HEK293 (cell line): ENCODE results near the gene CLCN3.

Experiments used
- GFI1B ChIP-seq: fragments of 450-650 bp; formaldehyde crosslinking; IDR thresholded peaks from 2 replicates; pipeline ENCODE4 v1.5.1; 2016; ENCODE audit warnings: missing biosample characterization, missing genetic modification characterization
- WT1 ChIP-seq: fragments of 450-650 bp; formaldehyde crosslinking; IDR thresholded peaks from 2 replicates; pipeline ENCODE4 v1.5.1; 2016; ENCODE audit warnings: missing biosample characterization, missing genetic modification characterization
- ZNF10 ChIP-seq: fragments of 450-650 bp; formaldehyde crosslinking; IDR thresholded peaks from 2 replicates; pipeline ENCODE4 v1.5.1; 2017; ENCODE audit warnings: missing biosample characterization, missing genetic modification characterization
- ZNF132 ChIP-seq: fragments of 450-650 bp; formaldehyde crosslinking; IDR thresholded peaks from 2 replicates; pipeline ENCODE4 v1.5.1; 2017; ENCODE audit warnings: missing biosample characterization, missing genetic modification characterization, borderline replicate concordance
- ZNF324 ChIP-seq: fragments of 450-650 bp; formaldehyde crosslinking; IDR thresholded peaks from 2 replicates; pipeline ENCODE4 v1.5.1; 2016; ENCODE audit warnings: missing biosample characterization, missing genetic modification characterization
- ZNF391 ChIP-seq: fragments of 450-650 bp; formaldehyde crosslinking; IDR thresholded peaks from 2 replicates; pipeline ENCODE4 v1.5.1; 2016; ENCODE audit warnings: low read depth, missing biosample characterization, missing genetic modification characterization, borderline replicate concordance
- TF ChIP-seq, protein P1 (sequence below): fragments of 450-650 bp; formaldehyde crosslinking; IDR thresholded peaks from 2 replicates; pipeline ENCODE4 v1.5.1; 2016; ENCODE audit warnings: missing biosample characterization, missing genetic modification characterization
- TF ChIP-seq, protein P2 (sequence below): fragments of 450-650 bp; formaldehyde crosslinking; IDR thresholded peaks from 2 replicates; pipeline ENCODE4 v1.5.1; 2016; ENCODE audit warnings: missing biosample characterization, missing genetic modification characterization
- TF ChIP-seq, protein P3 (sequence below): fragments of 450-650 bp; formaldehyde crosslinking; IDR thresholded peaks from 2 replicates; pipeline ENCODE4 v1.5.1; 2017; ENCODE audit warnings: missing biosample characterization, missing genetic modification characterization
- TF ChIP-seq, protein P4 (sequence below): fragments of 450-650 bp; formaldehyde crosslinking; IDR thresholded peaks from 2 replicates; pipeline ENCODE4 v1.5.1; 2016; ENCODE audit warnings: missing biosample characterization, missing genetic modification characterization

DNA sequence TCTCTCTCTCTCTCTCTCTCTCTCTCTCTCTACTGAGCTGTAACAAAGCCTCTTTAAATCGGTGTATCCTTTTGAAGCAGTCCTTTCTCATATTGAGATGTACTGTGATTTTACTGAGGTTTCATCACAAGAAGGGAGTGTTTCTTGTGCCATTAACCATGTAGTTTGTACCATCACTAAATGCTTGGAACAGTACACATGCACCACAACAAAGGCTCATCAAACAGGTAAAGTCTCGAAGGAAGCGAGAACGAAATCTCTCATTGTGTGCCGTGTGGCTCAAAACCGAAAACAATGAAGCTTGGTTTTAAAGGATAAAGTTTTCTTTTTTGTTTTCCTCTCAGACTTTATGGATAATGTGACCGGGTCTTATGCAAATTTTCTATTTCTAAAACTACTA lies 100.2 kb downstream of the CLCN3 start:
- TF ChIP-seq, protein P1, sequence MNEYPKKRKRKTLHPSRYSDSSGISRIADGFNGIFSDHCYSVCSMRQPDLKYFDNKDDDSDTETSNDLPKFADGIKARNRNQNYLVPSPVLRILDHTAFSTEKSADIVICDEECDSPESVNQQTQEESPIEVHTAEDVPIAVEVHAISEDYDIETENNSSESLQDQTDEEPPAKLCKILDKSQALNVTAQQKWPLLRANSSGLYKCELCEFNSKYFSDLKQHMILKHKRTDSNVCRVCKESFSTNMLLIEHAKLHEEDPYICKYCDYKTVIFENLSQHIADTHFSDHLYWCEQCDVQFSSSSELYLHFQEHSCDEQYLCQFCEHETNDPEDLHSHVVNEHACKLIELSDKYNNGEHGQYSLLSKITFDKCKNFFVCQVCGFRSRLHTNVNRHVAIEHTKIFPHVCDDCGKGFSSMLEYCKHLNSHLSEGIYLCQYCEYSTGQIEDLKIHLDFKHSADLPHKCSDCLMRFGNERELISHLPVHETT (tag by site-specific recombination): no peak
- TF ChIP-seq, protein P2, sequence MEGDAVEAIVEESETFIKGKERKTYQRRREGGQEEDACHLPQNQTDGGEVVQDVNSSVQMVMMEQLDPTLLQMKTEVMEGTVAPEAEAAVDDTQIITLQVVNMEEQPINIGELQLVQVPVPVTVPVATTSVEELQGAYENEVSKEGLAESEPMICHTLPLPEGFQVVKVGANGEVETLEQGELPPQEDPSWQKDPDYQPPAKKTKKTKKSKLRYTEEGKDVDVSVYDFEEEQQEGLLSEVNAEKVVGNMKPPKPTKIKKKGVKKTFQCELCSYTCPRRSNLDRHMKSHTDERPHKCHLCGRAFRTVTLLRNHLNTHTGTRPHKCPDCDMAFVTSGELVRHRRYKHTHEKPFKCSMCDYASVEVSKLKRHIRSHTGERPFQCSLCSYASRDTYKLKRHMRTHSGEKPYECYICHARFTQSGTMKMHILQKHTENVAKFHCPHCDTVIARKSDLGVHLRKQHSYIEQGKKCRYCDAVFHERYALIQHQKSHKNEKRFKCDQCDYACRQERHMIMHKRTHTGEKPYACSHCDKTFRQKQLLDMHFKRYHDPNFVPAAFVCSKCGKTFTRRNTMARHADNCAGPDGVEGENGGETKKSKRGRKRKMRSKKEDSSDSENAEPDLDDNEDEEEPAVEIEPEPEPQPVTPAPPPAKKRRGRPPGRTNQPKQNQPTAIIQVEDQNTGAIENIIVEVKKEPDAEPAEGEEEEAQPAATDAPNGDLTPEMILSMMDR (tag by site-specific recombination): no peak
- TF ChIP-seq ZNF10 (tag by site-specific recombination) (no peak), ZNF391 (tag by site-specific recombination) (no peak), GFI1B (tag by site-specific recombination) (no peak), WT1 (tag by site-specific recombination) (no peak), ZNF324 (tag by site-specific recombination) (no peak), ZNF132 (tag by site-specific recombination) (no peak)
- TF ChIP-seq, protein P3, sequence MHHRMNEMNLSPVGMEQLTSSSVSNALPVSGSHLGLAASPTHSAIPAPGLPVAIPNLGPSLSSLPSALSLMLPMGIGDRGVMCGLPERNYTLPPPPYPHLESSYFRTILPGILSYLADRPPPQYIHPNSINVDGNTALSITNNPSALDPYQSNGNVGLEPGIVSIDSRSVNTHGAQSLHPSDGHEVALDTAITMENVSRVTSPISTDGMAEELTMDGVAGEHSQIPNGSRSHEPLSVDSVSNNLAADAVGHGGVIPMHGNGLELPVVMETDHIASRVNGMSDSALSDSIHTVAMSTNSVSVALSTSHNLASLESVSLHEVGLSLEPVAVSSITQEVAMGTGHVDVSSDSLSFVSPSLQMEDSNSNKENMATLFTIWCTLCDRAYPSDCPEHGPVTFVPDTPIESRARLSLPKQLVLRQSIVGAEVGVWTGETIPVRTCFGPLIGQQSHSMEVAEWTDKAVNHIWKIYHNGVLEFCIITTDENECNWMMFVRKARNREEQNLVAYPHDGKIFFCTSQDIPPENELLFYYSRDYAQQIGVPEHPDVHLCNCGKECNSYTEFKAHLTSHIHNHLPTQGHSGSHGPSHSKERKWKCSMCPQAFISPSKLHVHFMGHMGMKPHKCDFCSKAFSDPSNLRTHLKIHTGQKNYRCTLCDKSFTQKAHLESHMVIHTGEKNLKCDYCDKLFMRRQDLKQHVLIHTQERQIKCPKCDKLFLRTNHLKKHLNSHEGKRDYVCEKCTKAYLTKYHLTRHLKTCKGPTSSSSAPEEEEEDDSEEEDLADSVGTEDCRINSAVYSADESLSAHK (tag by site-specific recombination): no peak
- TF ChIP-seq, protein P4, sequence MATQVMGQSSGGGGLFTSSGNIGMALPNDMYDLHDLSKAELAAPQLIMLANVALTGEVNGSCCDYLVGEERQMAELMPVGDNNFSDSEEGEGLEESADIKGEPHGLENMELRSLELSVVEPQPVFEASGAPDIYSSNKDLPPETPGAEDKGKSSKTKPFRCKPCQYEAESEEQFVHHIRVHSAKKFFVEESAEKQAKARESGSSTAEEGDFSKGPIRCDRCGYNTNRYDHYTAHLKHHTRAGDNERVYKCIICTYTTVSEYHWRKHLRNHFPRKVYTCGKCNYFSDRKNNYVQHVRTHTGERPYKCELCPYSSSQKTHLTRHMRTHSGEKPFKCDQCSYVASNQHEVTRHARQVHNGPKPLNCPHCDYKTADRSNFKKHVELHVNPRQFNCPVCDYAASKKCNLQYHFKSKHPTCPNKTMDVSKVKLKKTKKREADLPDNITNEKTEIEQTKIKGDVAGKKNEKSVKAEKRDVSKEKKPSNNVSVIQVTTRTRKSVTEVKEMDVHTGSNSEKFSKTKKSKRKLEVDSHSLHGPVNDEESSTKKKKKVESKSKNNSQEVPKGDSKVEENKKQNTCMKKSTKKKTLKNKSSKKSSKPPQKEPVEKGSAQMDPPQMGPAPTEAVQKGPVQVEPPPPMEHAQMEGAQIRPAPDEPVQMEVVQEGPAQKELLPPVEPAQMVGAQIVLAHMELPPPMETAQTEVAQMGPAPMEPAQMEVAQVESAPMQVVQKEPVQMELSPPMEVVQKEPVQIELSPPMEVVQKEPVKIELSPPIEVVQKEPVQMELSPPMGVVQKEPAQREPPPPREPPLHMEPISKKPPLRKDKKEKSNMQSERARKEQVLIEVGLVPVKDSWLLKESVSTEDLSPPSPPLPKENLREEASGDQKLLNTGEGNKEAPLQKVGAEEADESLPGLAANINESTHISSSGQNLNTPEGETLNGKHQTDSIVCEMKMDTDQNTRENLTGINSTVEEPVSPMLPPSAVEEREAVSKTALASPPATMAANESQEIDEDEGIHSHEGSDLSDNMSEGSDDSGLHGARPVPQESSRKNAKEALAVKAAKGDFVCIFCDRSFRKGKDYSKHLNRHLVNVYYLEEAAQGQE: no peak
